Stimulated activated CD4-positive, alpha-beta T cell treated with anti-CD3 and anti-CD28 coated beads, Interleukin-4, amount 100 ng/mL, for 24 hours (primary cell): Measurements from ENCODE around the gene TMEM18.

Source experiments
- DNase-seq: peaks from one replicate; pipeline ENCODE4 v3.0.0-alpha.2; 2020

The TMEM18 gene

DNA sequence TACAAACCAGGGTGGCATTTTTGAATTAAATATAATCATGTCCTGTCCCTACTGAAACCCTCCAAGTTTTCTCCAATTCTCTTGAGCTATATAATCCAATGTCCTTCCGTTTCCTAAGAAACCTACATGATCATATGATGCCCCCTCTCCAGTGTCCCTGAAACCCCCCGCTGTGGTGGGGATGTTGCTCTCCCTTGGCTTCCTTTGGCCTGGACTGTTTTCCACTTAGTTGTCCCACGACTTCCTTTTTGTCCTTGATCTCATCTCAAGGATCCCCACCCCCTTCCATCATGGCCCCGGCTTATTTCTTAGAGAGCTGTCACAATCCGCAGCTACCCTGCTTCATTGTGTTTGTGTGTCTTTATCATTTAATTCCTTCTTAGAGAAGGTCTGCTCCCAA is 43.8 kb downstream of the TMEM18 start:
- DNase-seq, result no peak

DNA sequence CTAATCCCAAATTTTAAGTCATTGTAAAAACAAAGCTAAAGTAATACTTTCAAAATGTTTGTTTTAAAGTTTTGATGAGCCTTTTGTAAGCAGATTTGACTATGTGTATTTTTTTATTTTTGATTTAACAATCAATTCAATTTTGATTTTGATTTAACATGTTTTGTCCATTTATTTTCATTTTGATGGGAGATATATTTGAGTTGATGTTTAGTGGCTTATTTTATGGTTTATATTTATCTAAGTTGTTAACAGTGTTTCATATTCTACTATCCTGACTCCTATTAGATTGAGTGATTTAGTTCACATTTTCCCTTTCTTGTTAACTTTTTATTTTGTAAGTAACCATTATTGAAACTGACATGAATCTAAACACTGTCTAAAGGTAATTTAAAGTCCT is 44.7 kb downstream of the TMEM18 start:
- DNase-seq, result no peak

DNA sequence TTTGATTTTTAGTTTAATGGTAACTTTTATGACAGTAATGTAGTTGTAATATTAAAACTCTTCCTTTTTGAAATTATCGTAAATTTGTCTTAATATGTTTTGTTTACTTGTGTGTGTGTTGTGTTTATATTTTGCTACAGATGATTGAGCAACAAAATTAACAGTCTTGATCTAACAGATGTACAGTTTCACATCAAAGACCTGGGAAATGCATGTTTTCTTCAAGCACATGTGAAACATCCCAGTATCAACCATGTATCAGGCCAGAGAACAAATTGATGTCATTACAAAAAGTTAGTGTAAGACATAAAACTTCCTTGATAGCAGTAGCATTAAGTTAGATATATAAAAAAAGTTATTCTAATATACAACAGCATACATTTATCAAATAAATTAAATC is 45.5 kb downstream of the TMEM18 start:
- no peak for DNase-seq

DNA sequence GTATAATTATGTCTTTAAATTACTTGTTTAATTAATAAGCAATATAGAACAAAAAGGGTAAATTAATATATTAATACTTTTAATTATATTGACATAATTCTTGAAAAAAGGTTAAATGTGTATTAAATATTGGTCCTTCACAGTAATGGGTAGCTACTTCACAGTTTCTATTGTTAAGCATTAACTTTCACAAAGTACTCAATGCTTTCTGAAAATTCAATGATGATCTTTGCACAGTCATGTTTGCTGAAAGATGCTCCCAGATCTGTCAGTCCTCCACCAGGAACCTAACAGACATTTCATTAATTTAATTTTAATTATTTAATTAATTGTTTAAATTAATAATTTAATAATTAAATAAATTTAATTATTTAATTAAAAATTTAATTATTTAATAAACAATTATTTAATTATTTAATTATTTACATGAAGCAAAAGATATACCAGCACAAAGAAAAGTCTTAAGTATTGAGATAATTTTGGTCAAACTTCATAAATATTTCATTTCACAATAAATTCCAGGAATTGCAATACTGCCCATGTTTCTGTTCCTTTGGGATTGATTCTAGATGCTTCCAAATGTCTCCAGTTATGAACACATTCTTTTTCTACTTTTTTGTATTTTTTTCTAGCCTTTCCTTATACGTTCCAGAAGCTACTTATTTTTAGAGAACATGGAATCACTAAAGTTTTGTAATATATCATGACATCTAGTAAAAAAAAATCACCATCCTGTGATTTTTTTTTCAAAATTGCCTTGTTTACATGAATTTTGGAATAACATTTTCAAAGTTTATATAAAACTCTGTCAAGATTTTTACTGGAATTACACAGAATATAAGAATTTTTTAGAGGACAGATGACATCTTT is 46.5 kb downstream of the TMEM18 start:
- DNase-seq, result no peak

DNA sequence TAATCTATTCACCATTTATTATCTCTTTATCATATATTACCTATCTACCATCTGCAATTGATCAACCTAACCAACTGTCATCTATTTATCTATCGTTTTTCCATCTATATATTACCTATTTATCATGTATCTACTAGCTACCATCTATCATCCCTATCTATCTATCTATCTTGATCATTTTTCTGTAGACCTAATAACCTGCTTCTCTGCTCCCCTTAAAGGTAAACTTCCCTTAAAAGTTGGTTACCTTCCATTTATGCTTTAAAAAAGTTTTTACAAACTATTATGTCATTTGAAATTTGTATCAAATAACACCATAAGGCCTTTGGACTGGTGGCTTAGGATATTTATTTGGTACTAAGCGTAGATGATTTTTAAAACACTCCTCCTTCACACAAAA is 47.2 kb downstream of the TMEM18 start:
- DNase-seq, result no peak

DNA sequence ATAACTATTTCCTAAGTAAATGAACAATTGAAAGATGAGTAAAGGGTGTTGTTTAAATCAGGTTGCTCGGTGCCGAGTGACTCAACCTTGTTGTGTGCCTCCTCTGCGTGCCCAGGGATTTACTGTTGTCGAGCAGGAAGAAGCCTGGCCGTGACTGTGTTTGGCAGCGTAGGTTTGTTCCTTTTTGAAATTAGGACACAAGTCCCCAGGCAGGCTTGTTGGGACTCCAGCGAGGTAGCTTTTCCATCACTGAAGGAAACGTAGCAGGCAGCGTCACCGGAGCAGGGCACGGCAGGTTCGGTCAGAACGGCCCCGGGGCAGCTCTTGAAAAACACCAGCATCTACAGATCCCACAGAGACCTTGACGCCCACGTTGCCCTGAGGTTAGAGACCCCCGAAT is 48.6 kb downstream of the TMEM18 start:
- no peak for DNase-seq

DNA sequence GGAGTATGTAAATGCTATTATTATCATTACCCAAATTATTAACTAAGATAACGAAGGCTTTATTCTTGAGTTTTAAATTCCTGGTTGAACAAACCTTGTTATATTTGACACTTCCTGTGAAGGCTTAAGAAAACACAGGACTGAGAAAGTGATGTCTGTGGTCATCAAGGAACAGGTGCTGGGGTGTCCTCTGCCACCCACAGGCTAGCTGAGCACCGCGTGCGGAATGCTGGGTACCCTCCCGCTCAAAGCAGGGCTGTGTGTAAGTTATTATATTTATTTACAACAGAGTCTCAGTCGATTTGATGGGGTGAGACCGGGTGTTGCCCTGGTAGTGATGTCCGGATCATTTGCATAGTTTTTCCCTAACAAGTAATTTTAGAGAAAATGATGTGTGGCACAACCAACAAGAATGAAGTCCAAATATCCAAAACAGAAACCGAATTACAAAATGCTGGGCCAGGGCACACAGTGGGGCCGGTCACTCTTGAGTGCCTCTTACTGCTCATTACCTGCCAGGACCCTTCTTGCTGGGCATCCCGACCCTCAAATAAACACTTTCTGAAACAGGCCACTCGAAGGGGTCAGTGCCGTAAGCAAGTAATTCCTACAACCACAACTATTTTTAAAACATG is 49.2 kb downstream of the TMEM18 start:
- no peak for DNase-seq

DNA sequence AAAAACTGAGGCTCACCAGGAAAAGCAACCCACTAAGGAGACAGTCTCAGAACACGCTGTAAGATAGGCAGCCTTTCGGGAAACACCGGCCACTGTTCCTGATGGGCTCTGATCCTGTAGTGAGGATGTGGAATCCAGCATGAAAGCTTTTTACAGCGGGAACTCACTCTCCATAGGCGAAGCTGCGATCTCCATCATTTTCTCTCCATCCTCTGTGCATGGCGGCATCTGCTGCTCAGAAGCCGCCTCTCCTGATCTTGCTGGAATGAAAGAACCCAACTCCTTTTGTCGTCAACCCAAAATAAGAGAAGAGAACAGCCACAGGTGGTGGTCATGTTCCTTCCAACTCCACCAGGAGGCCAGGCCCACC is 49.9 kb downstream of the TMEM18 start:
- no peak for DNase-seq

DNA sequence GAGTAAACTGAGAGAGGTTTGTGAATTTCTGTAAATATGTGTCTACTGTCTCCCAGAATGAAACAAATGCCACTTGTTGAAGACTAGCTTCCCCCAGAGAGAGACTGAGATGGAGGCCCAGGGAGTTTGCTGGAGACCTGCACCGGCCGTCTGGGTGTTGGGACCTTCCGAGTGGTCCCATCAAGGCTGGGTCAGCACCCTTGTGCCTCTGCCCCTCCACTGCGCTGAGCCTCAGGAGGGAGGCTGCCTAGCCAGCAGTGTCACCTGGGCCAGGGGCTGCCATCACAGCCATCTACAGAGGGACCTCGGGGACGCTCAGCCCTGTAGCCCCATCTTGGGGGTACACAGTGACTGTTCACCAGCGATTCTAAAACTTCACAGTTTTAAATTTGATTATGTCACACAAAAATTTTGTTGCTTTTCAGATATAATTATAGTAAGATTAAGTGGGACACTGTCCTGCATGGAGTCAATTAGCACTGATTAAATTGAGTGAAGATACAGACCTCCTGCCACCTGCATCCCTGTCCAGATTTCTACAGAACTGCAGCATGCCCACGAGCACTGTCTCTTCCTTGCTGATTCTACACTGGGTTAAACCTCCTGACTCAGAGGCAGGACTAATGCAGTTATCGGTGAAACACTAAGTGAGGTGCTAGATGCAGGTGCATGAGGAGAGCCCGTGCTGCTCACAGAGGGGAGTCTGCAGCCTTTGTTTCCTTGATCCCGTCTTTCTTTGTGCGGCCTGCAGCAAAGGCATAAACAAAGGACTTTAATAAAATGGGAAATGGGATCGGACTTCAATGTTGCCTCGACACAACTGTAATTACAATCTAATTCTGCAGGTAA is 50.5 kb downstream of the TMEM18 start:
- no peak for DNase-seq

DNA sequence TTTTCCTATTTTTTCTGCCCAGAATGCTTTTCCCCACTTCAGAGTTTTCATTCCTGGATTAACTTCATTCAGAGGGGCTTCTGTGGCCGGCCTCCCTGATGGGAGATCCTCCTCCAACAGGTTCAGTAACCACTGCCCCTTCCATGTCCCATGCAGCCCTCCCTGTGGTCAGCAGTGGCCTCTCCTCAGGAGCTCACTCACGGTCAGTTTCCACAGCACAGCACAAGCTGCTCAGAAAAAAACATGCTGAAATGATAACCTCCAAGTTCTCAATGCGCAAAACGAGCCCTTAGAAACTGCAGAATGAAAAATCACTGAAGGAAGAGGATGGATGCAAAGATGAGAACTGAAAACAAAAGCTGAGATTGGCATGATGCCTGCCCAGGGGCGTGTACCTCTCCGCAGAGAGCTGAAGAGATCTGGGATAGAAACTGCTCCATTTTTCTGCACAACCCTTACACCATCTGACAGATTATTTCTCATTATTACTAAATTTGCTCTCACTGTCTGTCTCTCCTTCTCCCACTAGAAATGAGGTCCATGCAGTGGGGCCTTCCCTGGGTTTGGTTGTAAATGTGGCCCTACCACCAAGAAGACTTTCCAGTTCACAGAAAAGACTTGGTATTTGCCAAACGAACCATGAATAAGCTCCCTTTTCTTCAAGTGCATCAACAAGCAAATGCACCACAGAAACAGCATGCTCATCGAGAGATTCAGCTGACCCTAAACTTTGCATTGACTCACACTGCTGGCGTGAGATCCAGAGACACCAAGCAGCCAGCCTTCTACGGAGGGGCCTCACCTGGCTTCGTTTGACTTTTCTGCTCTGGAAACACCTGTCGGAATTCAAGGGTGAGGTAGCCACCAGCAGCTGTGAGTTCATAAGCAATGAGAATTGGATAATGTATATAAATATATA is 51.5 kb downstream of the TMEM18 start:
- no peak for DNase-seq

DNA sequence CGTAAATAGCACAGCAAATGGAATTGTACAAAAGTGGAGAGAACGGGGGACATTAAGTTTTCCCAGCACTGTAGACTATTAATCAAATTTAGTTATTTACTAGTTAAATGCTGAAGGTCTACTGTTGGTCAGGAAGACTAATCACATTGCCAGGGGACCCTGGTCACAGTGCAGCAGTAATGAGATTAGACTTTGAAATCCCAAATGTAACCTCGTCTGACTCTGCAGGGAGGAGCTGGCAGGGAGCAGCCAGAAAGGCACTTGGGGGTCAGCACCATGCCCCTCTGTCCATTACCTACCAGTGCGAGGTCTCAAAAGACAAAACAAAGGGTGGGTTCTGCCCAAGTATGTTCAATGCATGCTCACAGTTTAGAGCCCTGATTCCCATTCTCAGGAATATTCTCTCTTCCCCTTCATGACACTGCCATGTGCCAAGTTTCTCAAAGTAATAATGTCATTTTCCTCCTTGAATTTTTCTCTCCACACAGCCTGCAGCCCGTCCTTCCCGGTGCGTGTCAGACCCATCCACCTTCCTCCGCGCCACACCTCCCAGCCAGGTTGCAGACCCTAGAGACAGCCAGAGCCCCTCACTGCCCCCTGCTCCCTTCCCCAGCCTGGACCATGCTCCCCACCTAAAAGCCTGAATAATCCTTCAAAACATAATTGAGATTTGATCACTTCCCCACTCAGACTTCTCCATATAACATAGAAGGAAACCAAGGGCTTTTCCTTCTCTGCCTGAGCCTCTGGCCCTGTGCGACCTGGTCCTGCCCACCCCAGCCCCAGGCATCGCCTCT is 52.5 kb downstream of the TMEM18 start:
- no peak for DNase-seq

DNA sequence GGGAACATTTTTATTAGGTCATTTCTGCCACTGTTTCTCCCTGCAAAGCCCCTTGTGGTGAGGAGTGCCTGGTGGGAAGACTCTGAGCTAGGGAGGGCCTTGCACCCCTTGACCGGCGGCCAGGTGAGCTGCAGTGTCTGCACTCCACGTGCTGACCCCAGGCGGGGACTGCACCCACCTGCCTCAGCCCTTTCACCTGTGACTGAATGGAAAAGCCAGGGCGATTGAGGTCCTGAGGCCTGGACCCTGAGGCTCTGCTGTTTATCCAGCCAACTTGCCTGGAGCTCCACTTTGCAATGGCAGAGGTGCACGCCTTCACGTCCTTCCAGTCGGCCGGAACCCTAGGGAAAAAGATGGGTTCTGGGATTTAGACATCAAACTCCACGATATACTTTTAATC is 53.1 kb downstream of the TMEM18 start:
- DNase-seq, result no peak

DNA sequence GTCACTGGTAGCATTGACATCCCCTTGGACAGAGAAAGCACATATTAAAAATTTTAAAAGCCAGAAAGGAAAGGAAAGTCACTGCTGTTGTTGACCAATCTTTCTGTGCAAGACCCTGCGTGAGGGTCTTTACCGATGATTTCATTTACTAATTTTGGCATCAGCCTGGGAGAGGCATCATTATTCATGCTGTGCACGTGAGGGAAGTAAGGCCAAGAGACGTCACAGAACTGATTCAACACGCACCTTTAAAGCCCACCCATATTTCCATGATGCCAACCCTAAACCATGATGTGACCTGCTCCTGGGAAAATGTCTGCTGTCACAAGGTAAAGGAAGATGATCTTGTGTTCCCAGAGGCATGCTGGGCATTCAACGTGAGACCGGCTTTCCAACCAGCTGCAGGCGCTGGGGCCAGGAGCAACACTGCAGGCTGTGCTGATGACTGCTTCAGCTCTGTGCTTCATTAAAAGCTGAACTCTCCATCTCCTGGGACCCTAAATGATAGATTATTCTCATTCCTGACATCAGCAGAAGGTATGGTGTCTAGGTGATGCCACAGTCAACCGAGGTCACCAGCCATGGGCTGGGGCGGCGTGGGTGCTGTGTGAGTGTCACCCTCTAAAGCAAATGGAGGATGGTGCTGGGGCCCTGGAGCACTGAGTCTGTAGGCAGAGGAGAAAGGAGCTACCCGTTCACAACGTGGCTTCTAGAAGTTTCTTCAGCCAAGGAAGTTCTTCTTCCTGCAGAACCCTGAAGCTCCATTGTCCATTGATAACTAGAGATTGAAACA is 53.9 kb downstream of the TMEM18 start:
- no peak for DNase-seq

DNA sequence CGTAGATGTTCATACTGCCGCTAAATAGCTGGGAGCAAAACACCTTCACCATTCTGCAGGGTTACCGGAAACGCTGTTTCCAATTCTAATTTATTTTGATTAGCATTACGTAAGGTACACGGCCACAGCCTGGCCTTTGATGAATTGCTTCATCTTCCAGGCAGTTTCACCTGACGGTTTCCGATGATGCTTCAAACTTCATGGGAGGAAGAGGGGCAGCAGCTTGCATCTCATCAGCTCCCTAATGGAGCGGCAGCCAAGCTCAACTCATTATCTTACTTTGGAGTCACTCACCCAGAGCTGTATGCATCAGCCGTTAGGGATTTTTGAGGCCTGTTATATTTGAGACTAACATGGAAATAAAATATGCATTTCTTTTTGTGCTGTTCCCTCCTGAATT is 54.8 kb downstream of the TMEM18 start:
- DNase-seq, result no peak

DNA sequence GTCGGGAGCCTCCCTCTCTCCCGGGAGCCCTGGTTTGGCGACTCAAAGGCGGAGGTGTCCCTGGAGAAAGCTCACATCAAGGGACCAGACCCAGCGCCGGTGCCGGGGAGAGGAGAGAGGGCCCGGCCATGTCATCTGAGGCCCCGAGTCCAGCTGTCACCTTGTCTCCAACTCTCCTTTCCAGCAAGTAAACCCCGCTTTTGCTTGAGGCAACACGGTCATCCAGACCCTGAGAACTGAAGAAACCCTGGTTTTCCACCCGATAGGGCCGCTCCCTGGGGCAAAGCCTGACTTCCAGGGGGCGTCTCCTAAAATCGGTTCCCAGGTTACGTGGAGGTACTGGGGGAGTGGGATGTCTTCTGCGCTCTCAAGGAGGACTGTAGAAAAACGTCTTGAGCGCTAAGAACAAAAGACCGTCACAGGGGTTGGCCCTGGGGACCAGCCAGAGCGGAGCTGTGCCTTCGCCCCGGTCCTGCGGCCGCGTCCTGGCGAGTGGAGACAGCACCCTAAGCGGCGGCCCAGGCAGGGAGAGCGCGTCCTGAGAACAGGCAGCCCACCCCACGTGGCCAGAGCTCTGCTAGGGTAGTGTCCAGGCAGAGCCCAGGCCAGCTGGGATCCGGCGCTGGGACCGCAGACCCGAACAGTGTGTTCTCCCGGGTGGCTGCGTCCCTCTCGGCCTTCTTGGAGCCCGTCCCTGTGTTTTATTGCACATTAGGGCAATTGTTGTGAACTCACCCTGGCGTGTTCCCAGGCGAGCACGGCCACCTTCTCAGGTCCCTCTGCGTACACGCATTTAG is 55.7 kb downstream of the TMEM18 start:
- DNase-seq, result no peak

DNA sequence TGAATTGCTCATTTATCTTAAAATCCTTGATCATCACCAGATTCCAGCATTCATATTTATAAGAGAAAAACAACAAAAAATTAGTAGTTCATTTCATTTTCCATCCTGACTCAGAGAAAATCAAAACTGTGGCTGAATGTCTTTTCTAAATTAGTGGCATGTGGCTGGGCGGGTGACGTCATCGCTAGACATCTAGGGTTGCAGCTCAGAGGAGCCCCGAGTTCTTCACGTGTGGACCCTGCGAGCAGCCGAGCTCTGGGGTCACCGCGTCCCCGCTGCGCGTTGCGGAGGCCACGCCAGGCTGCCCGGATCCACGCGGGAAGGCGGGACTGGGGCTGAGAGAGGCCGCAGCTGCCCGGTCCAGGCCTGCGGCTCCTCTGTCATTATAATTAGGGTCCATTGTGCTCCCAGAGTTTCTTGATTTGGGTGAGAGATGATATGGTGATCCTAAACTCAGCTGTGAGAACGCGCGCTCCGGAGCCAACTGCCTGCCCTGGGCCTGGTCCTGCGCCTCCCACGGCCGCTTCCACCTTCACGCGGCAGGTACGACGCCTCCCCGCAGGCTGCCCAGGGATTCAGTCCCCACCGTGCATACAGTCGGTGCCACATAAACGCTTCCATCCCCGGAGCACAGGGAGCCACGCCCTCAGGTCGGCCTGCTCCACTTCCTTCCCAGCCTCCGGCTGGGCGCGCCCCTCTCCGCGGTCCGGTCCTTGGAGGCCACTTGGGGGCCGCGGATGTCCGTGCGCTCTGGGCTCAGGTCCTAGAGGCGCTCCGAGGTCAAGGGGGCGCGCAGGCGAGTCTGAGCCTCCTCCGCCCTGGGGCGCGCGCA is 56.5 kb downstream of the TMEM18 start:
- no peak for DNase-seq

DNA sequence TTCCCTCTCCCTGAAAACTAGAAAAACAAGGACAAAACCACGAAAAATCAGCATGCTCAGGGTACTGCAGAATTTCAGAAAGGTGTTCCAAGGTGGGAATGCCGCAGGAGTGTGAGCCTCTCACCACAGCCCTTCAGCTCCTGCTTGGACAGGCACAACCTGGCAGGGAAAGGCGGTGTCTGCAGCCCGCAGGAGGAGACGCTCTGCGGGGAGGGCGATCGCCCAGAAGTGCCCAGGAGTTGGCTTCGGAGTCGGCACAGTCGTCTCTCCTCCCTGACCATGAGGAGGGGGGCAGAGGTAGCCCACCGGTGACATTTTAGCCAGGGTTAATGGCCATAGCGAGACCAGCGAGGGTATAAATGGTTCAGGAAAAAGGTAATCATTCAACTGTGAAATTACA is 57.2 kb downstream of the TMEM18 start:
- no peak for DNase-seq

DNA sequence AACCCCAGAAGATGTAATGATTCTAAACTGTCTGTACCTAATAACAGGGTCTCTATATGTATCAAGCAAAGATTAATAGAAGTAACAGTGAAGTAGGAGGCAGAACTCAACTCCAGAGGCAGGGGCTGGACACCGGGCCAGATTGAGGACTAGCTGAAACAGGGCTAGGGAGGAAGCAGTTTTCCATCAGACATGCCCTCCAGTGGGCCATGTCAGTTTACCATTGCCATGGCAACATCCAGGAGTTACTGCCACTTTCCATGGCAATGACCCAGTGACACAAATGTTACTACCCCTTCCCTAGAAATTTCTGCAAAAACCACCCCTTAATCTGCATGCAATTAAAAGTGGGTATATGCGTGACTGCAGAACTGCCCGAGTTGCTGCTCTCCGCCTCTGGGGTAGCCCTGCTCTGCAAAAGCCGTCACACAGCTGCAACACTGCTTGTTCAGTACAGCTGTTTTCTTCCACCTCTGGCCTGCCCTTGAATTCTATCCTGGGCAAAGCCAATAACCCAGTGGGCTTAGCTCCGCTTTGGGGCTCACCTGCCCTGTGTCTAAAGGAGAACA is 58.7 kb downstream of the TMEM18 start:
- DNase-seq, result no peak

DNA sequence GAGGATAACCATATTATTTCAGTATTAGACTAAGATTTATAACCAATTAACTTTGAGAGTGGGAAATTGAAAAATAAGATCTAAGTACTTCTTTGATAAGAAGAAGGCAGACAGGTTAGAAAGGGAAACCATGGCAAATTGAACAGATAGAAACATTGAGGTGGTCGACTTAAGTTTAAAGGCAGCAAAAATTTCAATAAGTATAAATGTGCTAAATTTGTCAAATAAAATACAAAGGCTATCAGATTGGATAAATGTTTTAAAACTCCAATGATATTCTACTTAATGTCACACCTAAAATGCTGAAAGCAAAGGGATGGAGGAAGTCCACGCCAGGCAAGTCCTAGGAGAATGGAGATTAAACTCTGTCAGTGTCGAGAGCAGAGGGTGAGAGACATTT is 59.2 kb downstream of the TMEM18 start:
- no peak for DNase-seq
